Caco-2 (cell line): ENCODE measurements around the gene ADK. TPM values are rescaled to one million over a fixed set of nuclear protein-coding genes. Genes with fewer than 3 reads are reported as not detected.

Experiments used
- BruUV-seq: library from RNA; stranded (reverse); fragments of 400-500 nt; replicated peaks from 2 replicates; lab custom pipeline; 2021; lab: Mats Ljungman, UMichigan
- CTCF ChIA-PET: fragments of 300-600 bp; sonication (Branson Sonifier 250); formaldehyde crosslinking; loops from one replicate; lab custom pipeline; 2022; ENCODE audit warnings: antibody characterized with exemption; lab: Charles Lee
- POLR2A ChIA-PET: fragments of 300-600 bp; sonication (Branson Sonifier 250); formaldehyde crosslinking; loops from one replicate; lab custom pipeline; 2022; ENCODE audit warnings: antibody characterized with exemption; lab: Charles Lee
- DNase-seq, 2 experiments: peaks; one replicate each; pipeline versions ENCODE4 v3.0.0 to v3.0.0-alpha.2; 2020 to 2022
- H3K27me3 ChIP-seq: replicated peaks from 2 replicates; pipeline ENCODE4 v1.6.0; 2011; ENCODE audit warnings: low read length; ENCODE audit not compliant: control insufficient read depth, insufficient read depth
- H3K36me3 ChIP-seq: 2 replicates; pipeline ENCODE4 v1.5.1; 2011; ENCODE audit warnings: low read length; ENCODE audit not compliant: control insufficient read depth, insufficient read depth
- H3K4me1 ChIP-seq: fragments of 250-450 bp; sonication (Bioruptor Pico); 2 replicates; pipeline ENCODE4 v1.5.1; 2020; ENCODE audit warnings: mild to moderate bottlenecking
- H3K4me3 ChIP-seq: 2 replicates; pipeline ENCODE4 v1.5.1; 2011; ENCODE audit warnings: low read depth, mild to moderate bottlenecking, control low read depth, low read length
- H3K9me3 ChIP-seq: fragments of 250-450 bp; sonication (Bioruptor Pico); 2 replicates; pipeline ENCODE4 v1.5.1; 2020; ENCODE audit warnings: mild to moderate bottlenecking, moderate library complexity
- H3K27ac Mint-ChIP-seq: one replicate; pipeline ENCODE4 v1.8.0; 2022; ENCODE audit warnings: mixed read lengths; ENCODE audit not compliant: unreplicated experiment
- H3K27me3 Mint-ChIP-seq: one replicate; pipeline ENCODE4 v1.8.0; 2022; ENCODE audit warnings: mixed read lengths; ENCODE audit not compliant: insufficient read depth, unreplicated experiment
- H3K36me3 Mint-ChIP-seq: one replicate; pipeline ENCODE4 v1.8.0; 2022; ENCODE audit warnings: mild to moderate bottlenecking, mixed read lengths; ENCODE audit not compliant: insufficient read depth, unreplicated experiment
- H3K4me1 Mint-ChIP-seq: one replicate; pipeline ENCODE4 v1.8.0; 2022; ENCODE audit warnings: low read depth, mixed read lengths; ENCODE audit not compliant: unreplicated experiment
- H3K4me3 Mint-ChIP-seq: one replicate; pipeline ENCODE4 v1.8.0; 2022; ENCODE audit warnings: mild to moderate bottlenecking, moderate library complexity, mixed read lengths; ENCODE audit not compliant: unreplicated experiment
- H3K9me3 Mint-ChIP-seq: one replicate; pipeline ENCODE4 v1.8.0; 2022; ENCODE audit warnings: mixed read lengths; ENCODE audit not compliant: unreplicated experiment
- intact Hi-C: fragments of 100-400 bp; cut with micrococcal nuclease; formaldehyde crosslinking; loops from one replicate; pipeline ENCODE4 v1.10.0; 2022; ENCODE audit not compliant: unreplicated experiment
- total RNA-seq: library from RNA; stranded (reverse); gene quantifications from 2 replicates; pipeline ENCODE4 v1.2.3, GENCODE V29; 2022
- TF ChIP-seq, protein P1 (sequence below), 2 experiments: fragments of 200-600 bp in 1 of 2; IDR thresholded peaks; 1 replicate in 1 of 2; 2 replicates in 1 of 2; pipeline versions ENCODE4 v1.5.1 to v1.8.0; 2011 to 2022; ENCODE audit warnings: antibody characterized with exemption in 1 of 2, control low read depth in 1 of 2, inconsistent platforms in 1 of 2, low read depth in 1 of 2, low read length in 1 of 2, mild to moderate bottlenecking in 1 of 2, moderate library complexity in 1 of 2; ENCODE audit not compliant: insufficient read depth in 1 of 2, severe bottlenecking in 1 of 2, unreplicated experiment in 1 of 2

The ADK gene
- total RNA-seq, 1 experiment from 2014 or later, result 105 TPM

- H3K4me3 ChIP-seq, result no peak overlapping the region
- Mint-ChIP-seq H3K27ac (no peak overlapping the region), H3K9me3 (no peaks in the 10 kb centered on the region), H3K36me3 (no peaks in the 10 kb centered on the region), H3K4me1 (no peaks in the 10 kb centered on the region), H3K4me3 (no peak overlapping the region), H3K27me3 (no peaks in the 10 kb centered on the region)
- no peaks in the 10 kb centered on the region; the same call in 1 of the 2 replicates for H3K36me3 ChIP-seq
- no TSS peak for BruUV-seq
- ChIA-PET POLR2A (no interaction called here), CTCF (no interaction called here)
- no peaks in the 10 kb centered on the region for H3K9me3 ChIP-seq
- DNase-seq, result no peak
- TF ChIP-seq, protein P1, sequence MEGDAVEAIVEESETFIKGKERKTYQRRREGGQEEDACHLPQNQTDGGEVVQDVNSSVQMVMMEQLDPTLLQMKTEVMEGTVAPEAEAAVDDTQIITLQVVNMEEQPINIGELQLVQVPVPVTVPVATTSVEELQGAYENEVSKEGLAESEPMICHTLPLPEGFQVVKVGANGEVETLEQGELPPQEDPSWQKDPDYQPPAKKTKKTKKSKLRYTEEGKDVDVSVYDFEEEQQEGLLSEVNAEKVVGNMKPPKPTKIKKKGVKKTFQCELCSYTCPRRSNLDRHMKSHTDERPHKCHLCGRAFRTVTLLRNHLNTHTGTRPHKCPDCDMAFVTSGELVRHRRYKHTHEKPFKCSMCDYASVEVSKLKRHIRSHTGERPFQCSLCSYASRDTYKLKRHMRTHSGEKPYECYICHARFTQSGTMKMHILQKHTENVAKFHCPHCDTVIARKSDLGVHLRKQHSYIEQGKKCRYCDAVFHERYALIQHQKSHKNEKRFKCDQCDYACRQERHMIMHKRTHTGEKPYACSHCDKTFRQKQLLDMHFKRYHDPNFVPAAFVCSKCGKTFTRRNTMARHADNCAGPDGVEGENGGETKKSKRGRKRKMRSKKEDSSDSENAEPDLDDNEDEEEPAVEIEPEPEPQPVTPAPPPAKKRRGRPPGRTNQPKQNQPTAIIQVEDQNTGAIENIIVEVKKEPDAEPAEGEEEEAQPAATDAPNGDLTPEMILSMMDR (IDR thresholded peaks at IDR 0.05; ENCODE audit: insufficient read depth in 1 of 2, low read depth in 1 of 2, low read length in 1 of 2, severe bottlenecking in 1 of 2, unreplicated experiment in 1 of 2), result no peak
- H3K27me3 ChIP-seq, result no peaks in the 10 kb centered on the region
- H3K4me1 ChIP-seq, result no peaks in the 10 kb centered on the region
- intact Hi-C loops, result no loop called here
Measured at GRCh38 chr10:74445493-74445892, 294.5 kb downstream of the ADK start.

- Histone ChIP-seq H3K27me3 (no peaks in the 10 kb centered on the region), H3K36me3 (no peaks in the 10 kb centered on the region; the same call in 1 of the 2 replicates), H3K4me3 (no peak overlapping the region), H3K9me3 (no peaks in the 10 kb centered on the region), H3K4me1 (no peaks in the 10 kb centered on the region)
- no peak overlapping the region for H3K27ac Mint-ChIP-seq
- BruUV-seq, result no TSS peak
- DNase-seq, result no peak
- H3K4me1 Mint-ChIP-seq, result no peaks in the 10 kb centered on the region
- CTCF ChIA-PET, result no interaction called here
- intact Hi-C loops, result no loop called here
- TF ChIP-seq, protein P1 (IDR thresholded peaks at IDR 0.05; ENCODE audit: insufficient read depth in 1 of 2, low read depth in 1 of 2, low read length in 1 of 2, severe bottlenecking in 1 of 2, unreplicated experiment in 1 of 2), result no peak
- H3K27me3 Mint-ChIP-seq, result no peaks in the 10 kb centered on the region
- POLR2A ChIA-PET, result no interaction called here
- H3K9me3 Mint-ChIP-seq, result no peaks in the 10 kb centered on the region
- H3K36me3 Mint-ChIP-seq, result no peaks in the 10 kb centered on the region
- no peak overlapping the region for H3K4me3 Mint-ChIP-seq
Measured at GRCh38 chr10:74450602-74451001, 299.6 kb downstream of the ADK start.

DNA sequence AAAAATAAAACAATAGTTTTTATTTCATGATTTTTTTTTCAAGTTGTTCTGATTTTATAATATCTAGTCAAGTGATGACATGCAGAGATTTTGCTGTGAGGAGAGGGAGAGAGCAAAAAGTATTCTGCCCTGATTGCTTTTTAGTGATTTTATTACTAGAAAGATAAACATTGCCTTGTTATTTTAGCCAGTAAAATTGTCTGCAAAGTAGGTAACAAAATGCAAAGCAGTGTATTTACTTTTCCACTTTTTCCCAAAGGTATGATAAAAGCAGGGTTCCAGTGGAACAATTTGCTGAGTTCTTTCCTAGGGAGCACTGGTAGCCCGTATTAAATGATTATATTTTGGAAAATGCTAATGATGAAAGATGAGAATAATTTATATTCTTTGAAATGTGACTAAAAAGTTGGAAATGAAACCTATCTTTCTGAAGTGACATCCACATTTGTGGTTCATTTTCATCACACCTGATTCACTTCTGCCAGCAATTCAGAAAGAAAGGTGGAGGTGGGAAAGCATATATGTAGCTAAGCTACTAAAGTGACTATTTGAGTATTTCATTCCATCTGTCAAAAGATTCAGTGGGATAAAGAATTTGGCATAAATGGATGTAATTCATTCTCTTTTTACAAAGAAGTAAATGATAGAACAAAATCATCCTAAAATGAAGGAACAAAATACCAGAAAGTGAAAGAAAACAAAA is 300.3 kb downstream of the ADK start:
- intact Hi-C loops, result no loop called here
- CTCF ChIA-PET, result no interaction called here
- DNase-seq, result no peak
- H3K9me3 Mint-ChIP-seq, result peaks cover 6% of the 10 kb centered on the region
- Histone ChIP-seq H3K27me3 (no peaks in the 10 kb centered on the region), H3K4me3 (no peak overlapping the region), H3K4me1 (no peaks in the 10 kb centered on the region), H3K9me3 (no peaks in the 10 kb centered on the region), H3K36me3 (no peaks in the 10 kb centered on the region; the same call in 1 of the 2 replicates)
- BruUV-seq, result no TSS peak
- no peaks in the 10 kb centered on the region for H3K4me1 Mint-ChIP-seq
- peaks cover 5% of the 10 kb centered on the region for H3K36me3 Mint-ChIP-seq
- H3K4me3 Mint-ChIP-seq, result no peak overlapping the region
- POLR2A ChIA-PET, result no interaction called here
- TF ChIP-seq, protein P1 (IDR thresholded peaks at IDR 0.05; ENCODE audit: insufficient read depth in 1 of 2, low read depth in 1 of 2, low read length in 1 of 2, severe bottlenecking in 1 of 2, unreplicated experiment in 1 of 2), result no peak
- no peaks in the 10 kb centered on the region for H3K27me3 Mint-ChIP-seq
- H3K27ac Mint-ChIP-seq, result no peak overlapping the region
